ENCODE data around the gene PSMC6.
"Not testable (repeated sequence)": the region's sequence is repeated elsewhere in the genome, so short reads cannot be mapped to it uniquely, and the experiment has no call there.

Gene PSMC6

DNA sequence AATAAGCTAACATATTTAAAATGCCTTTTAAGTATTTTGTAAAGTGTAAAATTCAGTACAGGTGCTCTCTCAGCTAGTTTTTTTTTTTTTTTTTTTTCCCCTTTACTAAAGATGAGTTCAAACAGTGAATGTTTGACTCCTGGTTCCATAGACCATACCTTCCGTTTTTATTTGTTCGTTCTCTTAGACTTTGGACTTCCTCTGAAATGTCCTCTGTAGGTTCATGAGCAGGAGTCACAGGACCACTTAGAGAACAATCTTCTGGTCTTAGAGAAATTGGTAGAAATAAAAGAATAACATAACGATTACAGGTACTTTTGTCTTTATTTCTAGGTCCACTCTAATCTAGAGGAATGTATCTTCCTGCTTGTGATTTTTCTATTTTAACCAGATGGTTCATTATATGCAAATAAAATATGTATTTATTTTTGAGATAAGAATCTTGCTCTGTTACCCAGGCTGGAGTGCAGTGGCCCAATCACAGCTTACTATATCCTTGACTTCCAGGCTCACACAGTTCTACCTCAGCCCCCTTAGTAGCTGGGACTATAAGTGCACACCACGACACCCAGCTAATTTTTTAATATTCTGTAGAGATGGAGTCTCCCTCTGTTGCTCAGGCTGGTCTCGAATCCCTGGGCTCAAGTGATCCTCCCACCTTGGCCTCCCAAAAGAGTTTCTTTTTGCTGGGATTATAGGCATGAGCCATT lies 48.8 kb downstream of the PSMC6 start:
- no peaks in the 10 kb centered on the region for H3K4me1 ChIP-seq (ENCODE audit: control insufficient read depth, insufficient read depth, low read length)
- H3K9ac ChIP-seq (ENCODE audit: low read depth, low read length): no peak overlapping the region
- no peaks in the 10 kb centered on the region for H3K9me3 ChIP-seq (ENCODE audit: control insufficient read depth, insufficient read depth, low read length)
- no peak overlapping the region for H3K4me3 ChIP-seq (ENCODE audit: low read depth, low read length)
- peaks cover 7% of the 10 kb centered on the region for H3K36me3 ChIP-seq (ENCODE audit: control insufficient read depth, insufficient read depth, low read length)
- no peaks in the 10 kb centered on the region for H3K27me3 ChIP-seq (ENCODE audit: control insufficient read depth, insufficient read depth, low read length)

DNA sequence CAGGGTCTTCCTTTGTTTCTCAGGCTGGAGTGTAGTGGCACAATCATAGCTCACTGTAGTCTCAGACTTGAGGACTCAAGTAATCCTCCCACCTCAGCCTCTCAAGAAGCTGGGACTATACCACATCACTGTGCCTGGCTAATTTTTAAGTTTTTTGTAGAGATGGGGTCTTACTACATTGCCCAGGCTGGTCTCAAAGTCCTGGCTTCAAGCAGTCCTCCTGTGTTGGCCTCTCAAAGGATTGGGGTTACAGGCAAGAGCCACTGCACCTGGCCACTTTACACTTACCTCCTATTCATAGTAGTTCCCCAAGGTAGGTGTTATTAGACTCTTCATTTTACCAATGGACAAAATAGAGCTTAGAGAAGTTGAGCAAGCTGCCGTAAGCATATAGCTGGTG lies 52.1 kb downstream of the PSMC6 start:
- Histone ChIP-seq H3K9me3 (ENCODE audit: control insufficient read depth, insufficient read depth, low read length) (no peaks in the 10 kb centered on the region), H3K4me1 (ENCODE audit: control insufficient read depth, insufficient read depth, low read length) (no peaks in the 10 kb centered on the region), H3K36me3 (ENCODE audit: control insufficient read depth, insufficient read depth, low read length) (peaks cover 7% of the 10 kb centered on the region), H3K9ac (ENCODE audit: low read depth, low read length) (no peak overlapping the region), H3K4me3 (ENCODE audit: low read depth, low read length) (no peak overlapping the region), H3K27me3 (ENCODE audit: control insufficient read depth, insufficient read depth, low read length) (no peaks in the 10 kb centered on the region)

DNA sequence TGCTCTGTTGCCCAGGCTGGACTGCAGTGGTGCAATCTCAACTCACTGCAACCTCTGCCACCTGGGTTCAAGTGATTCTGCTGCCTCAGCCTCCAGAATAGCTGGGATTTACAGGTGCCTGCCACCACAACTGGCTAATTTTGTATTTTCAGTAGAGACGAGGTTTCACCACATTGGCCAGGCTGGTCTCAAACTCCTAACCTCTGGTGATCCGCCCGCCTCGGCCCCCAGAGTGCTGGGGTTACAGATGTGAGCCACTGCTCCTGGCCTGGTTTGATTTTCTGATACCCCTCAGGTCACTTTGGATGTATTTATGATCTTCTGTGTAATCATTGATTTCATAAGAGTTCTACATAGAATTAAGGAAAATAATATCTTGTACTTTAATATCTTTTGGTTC lies 55.9 kb downstream of the PSMC6 start:
- not testable (repeated sequence) for H3K27me3 ChIP-seq (ENCODE audit: control insufficient read depth, insufficient read depth, low read length); H3K4me1 ChIP-seq (ENCODE audit: control insufficient read depth, insufficient read depth, low read length); H3K9me3 ChIP-seq (ENCODE audit: control insufficient read depth, insufficient read depth, low read length); H3K9ac ChIP-seq (ENCODE audit: low read depth, low read length); H3K36me3 ChIP-seq (ENCODE audit: control insufficient read depth, insufficient read depth, low read length); H3K4me3 ChIP-seq (ENCODE audit: low read depth, low read length)

DNA sequence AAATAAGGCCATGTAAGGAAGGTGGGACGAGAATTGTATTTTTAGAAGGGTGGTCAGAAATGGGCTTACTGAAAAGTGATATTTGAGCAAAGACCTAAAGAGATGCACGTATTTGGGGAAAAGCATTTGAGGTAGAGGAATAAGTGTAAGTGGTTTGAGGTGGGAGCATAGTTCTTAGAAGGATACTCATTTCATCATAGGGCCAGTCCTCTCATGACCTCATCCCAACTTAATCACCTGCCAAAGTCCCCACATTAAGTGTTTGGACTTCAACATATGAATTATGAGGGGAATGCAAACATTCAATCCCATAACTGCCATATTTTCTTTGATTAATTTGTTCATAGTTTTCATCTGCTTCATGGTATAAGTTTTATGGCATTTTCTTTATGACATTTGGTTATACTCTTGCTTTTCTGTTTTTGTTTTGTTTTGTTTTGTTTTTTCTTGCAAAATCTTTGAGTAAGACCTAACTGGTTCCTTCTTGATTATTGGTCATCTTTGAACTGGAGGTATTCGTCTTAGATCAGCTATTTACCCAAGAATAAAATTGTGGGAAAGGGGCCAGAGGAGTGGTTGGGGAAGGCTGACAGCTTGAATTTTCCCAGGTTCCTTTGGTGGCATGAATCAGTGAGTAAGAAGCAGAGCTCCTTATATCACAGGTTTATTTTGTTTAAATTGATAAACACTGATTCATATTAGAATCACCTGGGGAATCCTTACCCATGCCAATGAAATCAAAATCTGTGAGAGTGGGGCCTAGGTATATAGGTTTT lies 60.2 kb downstream of the PSMC6 start:
- no peak overlapping the region for H3K9ac ChIP-seq (ENCODE audit: low read depth, low read length)
- no peaks in the 10 kb centered on the region for H3K4me1 ChIP-seq (ENCODE audit: control insufficient read depth, insufficient read depth, low read length)
- no peaks in the 10 kb centered on the region for H3K27me3 ChIP-seq (ENCODE audit: control insufficient read depth, insufficient read depth, low read length)
- no peaks in the 10 kb centered on the region for H3K9me3 ChIP-seq (ENCODE audit: control insufficient read depth, insufficient read depth, low read length)
- H3K4me3 ChIP-seq (ENCODE audit: low read depth, low read length): no peak overlapping the region
- H3K36me3 ChIP-seq (ENCODE audit: control insufficient read depth, insufficient read depth, low read length): no peaks in the 10 kb centered on the region

GRCh38 chr14:52769887-52770286 lies 62.9 kb downstream of the PSMC6 start:
- Histone ChIP-seq H3K36me3 (ENCODE audit: control insufficient read depth, insufficient read depth, low read length) (no peaks in the 10 kb centered on the region), H3K9ac (ENCODE audit: low read depth, low read length) (no peak overlapping the region), H3K4me3 (ENCODE audit: low read depth, low read length) (no peak overlapping the region), H3K4me1 (ENCODE audit: control insufficient read depth, insufficient read depth, low read length) (no peaks in the 10 kb centered on the region), H3K9me3 (ENCODE audit: control insufficient read depth, insufficient read depth, low read length) (no peaks in the 10 kb centered on the region), H3K27me3 (ENCODE audit: control insufficient read depth, insufficient read depth, low read length) (no peaks in the 10 kb centered on the region)

GRCh38 chr14:52776816-52777215 lies 69.8 kb downstream of the PSMC6 start:
- H3K27me3 ChIP-seq (ENCODE audit: control insufficient read depth, insufficient read depth, low read length): no peaks in the 10 kb centered on the region
- no peaks in the 10 kb centered on the region for H3K4me1 ChIP-seq (ENCODE audit: control insufficient read depth, insufficient read depth, low read length)
- H3K9me3 ChIP-seq (ENCODE audit: control insufficient read depth, insufficient read depth, low read length): no peaks in the 10 kb centered on the region
- H3K36me3 ChIP-seq (ENCODE audit: control insufficient read depth, insufficient read depth, low read length): peaks cover 4% of the 10 kb centered on the region
- H3K4me3 ChIP-seq (ENCODE audit: low read depth, low read length): no peak overlapping the region
- no peak overlapping the region for H3K9ac ChIP-seq (ENCODE audit: low read depth, low read length)

All from iPS-15b (cell line).